Common myeloid progenitor, CD34-positive (primary cell): Measurements from ENCODE around the gene HELT.
A peak's percentile ranks its signal among the peaks of the same experiment; 100 is the strongest.
"Not testable (repeated sequence)": the region's sequence is repeated elsewhere in the genome, so short reads cannot be mapped to it uniquely, and the experiment has no call there.

Experiments used
- CTCF ChIA-PET: fragments of 350-600 bp; sonication (Branson Sonifier 250); formaldehyde crosslinking; loops from one replicate; lab custom pipeline; 2021; ENCODE audit warnings: antibody characterized with exemption; lab: Charles Lee
- POLR2A ChIA-PET: fragments of 350-600 bp; sonication (Branson Sonifier 250); formaldehyde crosslinking; loops from one replicate; lab custom pipeline; 2021; ENCODE audit warnings: antibody characterized with exemption; lab: Charles Lee
- DNase-seq, 3 donors: peaks; one replicate each; pipeline versions ENCODE4 v3.0.0 to v3.0.0-alpha.2; 2013
- H3K27ac ChIP-seq, 2 experiments: 1 replicate in 1 of 2; 2 replicates in 1 of 2; pipeline ENCODE4 v1.7.0; 2013; ENCODE audit warnings: inconsistent platforms in 2 of 2, low read length in 2 of 2, mild to moderate bottlenecking in 2 of 2, low read depth in 1 of 2, moderate library complexity in 1 of 2; ENCODE audit not compliant: severe bottlenecking in 2 of 2, insufficient read depth in 1 of 2, poor library complexity in 1 of 2
- H3K27me3 ChIP-seq, 5 experiments: replicated peaks in 2 of 5; 1 replicate in 3 of 5; 2 replicates in 2 of 5; pipeline versions ENCODE4 v1.6.1 to v1.7.0; 2013; ENCODE audit warnings: low read length in 4 of 5, mild to moderate bottlenecking in 2 of 5, moderate library complexity in 2 of 5, inconsistent platforms in 1 of 5; ENCODE audit not compliant: insufficient read depth in 5 of 5, control insufficient read depth in 4 of 5
- H3K36me3 ChIP-seq, 4 experiments: 1 replicate in 2 of 4; 2 replicates in 2 of 4; pipeline versions ENCODE4 v1.6.1 to v1.7.0; 2013; ENCODE audit warnings: low read length in 3 of 4, control low read depth in 1 of 4, mild to moderate bottlenecking in 1 of 4; ENCODE audit not compliant: control insufficient read depth in 4 of 4, insufficient read depth in 4 of 4
- H3K4me1 ChIP-seq, 4 experiments: 1 replicate in 3 of 4; 2 replicates in 1 of 4; pipeline versions ENCODE4 v1.6.1 to v1.7.1; 2013; ENCODE audit warnings: low read length in 3 of 4, mild to moderate bottlenecking in 3 of 4, control low read depth in 1 of 4, inconsistent platforms in 1 of 4, moderate library complexity in 1 of 4; ENCODE audit not compliant: control insufficient read depth in 4 of 4, insufficient read depth in 4 of 4; ENCODE audit errors: control extremely low read depth in 1 of 4
- H3K4me3 ChIP-seq, 7 experiments: 1 replicate in 4 of 7; 2 replicates in 3 of 7; pipeline versions ENCODE4 v1.5.1 to v1.7.0; 2013; ENCODE audit warnings: mild to moderate bottlenecking in 7 of 7, low read length in 6 of 7, moderate library complexity in 6 of 7, inconsistent platforms in 2 of 7, low read depth in 2 of 7, control low read depth in 1 of 7; ENCODE audit not compliant: insufficient read depth in 4 of 7, control insufficient read depth in 1 of 7; ENCODE audit errors: extremely low read depth in 1 of 7
- H3K9me3 ChIP-seq, 5 experiments: 1 replicate in 4 of 5; 2 replicates in 1 of 5; pipeline versions ENCODE4 v1.6.1 to v1.7.1; 2013; ENCODE audit warnings: low read length in 4 of 5, mild to moderate bottlenecking in 2 of 5, inconsistent platforms in 1 of 5, low read depth in 1 of 5, moderate library complexity in 1 of 5; ENCODE audit not compliant: control insufficient read depth in 4 of 5, insufficient read depth in 2 of 5; ENCODE audit errors: control extremely low read depth in 1 of 5
- WGBS: methylation state at CpG from one replicate; pipeline ENCODE4 v1.1.5; 2013; ENCODE audit not compliant: insufficient coverage; 5-methylcytosine and 5-hydroxymethylcytosine counted together

HELT gene

DNA sequence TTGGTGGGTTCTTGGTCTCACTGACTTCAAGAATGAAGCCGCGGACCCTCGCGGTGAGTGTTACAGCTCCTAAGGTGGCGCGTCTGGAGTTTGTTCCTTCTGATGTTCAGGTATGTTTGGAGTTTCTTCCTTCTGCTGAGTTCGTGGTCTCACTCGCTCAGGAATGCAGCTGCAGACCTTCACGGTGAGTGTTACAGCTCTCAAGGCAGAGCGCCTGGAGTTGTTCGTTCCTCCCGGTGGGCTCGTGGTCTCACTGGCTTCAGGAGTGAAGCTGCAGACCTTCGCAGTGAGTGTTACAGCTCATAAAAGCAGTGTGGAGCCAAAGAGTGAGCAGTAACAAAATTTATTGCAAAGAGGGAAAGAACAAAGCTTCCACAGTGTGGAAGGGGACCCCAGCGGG, 29.0 kb upstream of the HELT start:
- DNase-seq, H3K27ac ChIP-seq, H3K27me3 ChIP-seq, POLR2A ChIA-PET, H3K9me3 ChIP-seq, H3K4me1 ChIP-seq, H3K4me3 ChIP-seq, H3K36me3 ChIP-seq: not testable (repeated sequence)
- WGBS = 92% methylated on average over 13 of the region's 15 CpGs
- CTCF ChIA-PET = interaction anchor here (0.6 to 2.4 kb wide), 6 partner anchors 11 to 441 kb away, joined by 3 to 7 read pairs (median 4); no protein-coding TSS in a partner anchor

DNA sequence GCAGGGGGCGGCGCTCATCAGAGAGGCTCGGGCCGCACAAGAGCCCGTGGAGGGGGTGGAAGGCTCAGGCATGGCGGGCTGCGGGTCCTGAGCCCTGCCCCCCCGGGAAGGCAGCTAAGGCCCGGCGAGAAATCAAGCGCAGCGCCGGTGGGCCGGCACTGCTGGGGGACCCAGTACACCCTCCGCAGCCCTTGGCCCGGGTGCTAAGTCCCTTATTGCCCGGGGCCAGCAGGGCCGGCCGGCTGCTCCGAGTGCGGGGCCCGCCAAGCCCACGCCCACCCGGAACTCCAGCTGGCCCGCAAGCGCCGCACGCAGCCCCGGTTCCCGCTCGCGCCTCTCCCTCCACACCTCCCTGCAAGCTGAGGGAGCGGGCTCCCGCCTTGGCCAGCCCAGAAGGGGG, 28.2 kb upstream of the HELT start:
- DNase-seq, H3K27ac ChIP-seq, H3K9me3 ChIP-seq, H3K4me1 ChIP-seq, H3K4me3 ChIP-seq, POLR2A ChIA-PET, H3K36me3 ChIP-seq, H3K27me3 ChIP-seq: not testable (repeated sequence)
- 100% methylated on average over 4 of the region's 34 CpGs for WGBS
- CTCF ChIA-PET = interaction anchor here (0.8 to 1.4 kb wide), 2 partner anchors 19 to 117 kb away, joined by 3 to 4 read pairs; no protein-coding TSS in a partner anchor

DNA sequence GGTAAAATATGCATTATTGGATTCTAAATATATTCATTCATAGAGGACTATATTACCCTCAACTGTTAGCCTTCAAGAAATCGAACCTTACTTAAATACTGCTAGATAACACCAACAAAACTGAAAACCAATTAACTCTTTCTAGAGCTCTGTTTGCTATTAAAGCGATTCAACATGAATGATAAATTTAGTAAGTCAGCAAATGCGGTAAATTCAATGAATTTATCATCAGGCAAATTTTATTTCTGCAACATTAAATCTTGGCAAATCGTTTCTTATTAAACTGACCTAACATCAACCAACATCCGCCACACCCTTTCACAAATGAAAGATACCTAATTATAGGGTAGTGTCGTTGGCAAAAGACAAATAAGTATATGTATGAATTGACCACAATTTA, 26.4 kb upstream of the HELT start:
- WGBS = no CpG with 5 or more reads among the region's 6 CpGs
- Histone ChIP-seq H3K27me3 (peaks cover 0 to 5% (median 2%) of the 10 kb centered on the region in 5 experiments), H3K4me1 (no peaks in the 10 kb centered on the region), H3K9me3 (no peaks in the 10 kb centered on the region), H3K4me3 (no peak overlapping the region), H3K36me3 (no peaks in the 10 kb centered on the region), H3K27ac (no peak overlapping the region)
- ChIA-PET POLR2A (no interaction called here), CTCF (interaction anchor here (1.2 to 1.4 kb wide), 2 partner anchors 9 to 13 kb away, joined by 3 to 4 read pairs; no protein-coding TSS in a partner anchor)
- no peak for DNase-seq

DNA sequence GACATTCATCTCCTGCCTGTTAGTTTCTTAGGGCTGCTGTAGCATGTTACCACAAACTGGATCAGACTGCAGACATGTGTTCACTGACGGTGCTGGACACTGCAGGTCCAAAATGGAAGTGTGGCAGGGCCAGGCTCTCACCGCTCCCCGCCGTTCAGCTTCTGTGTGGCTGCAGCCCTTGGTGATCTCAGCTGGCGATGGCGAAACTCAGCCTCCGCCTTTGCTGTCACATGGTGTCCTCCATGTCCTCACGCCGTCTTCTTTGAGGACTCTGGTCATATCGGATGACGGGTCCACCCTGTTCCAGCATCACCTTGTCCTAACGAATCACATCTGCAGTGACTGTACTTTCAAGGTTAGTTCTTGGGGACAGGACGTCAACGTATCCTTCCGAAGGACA, 25.9 kb upstream of the HELT start:
- H3K27ac ChIP-seq = no peak overlapping the region
- peaks cover 0 to 5% (median 3%) of the 10 kb centered on the region in 5 experiments for H3K27me3 ChIP-seq
- H3K36me3 ChIP-seq = no peaks in the 10 kb centered on the region
- H3K4me1 ChIP-seq = no peaks in the 10 kb centered on the region
- ChIA-PET CTCF (interaction anchor here (1.2 to 1.4 kb wide), 3 partner anchors 10 to 12 kb away, joined by 3 to 4 read pairs (median 3); no protein-coding TSS in a partner anchor), POLR2A (no interaction called here)
- DNase-seq = no peak
- no peaks in the 10 kb centered on the region for H3K9me3 ChIP-seq
- H3K4me3 ChIP-seq = no peak overlapping the region
- 96% methylated on average over 12 of the region's 15 CpGs for WGBS

DNA sequence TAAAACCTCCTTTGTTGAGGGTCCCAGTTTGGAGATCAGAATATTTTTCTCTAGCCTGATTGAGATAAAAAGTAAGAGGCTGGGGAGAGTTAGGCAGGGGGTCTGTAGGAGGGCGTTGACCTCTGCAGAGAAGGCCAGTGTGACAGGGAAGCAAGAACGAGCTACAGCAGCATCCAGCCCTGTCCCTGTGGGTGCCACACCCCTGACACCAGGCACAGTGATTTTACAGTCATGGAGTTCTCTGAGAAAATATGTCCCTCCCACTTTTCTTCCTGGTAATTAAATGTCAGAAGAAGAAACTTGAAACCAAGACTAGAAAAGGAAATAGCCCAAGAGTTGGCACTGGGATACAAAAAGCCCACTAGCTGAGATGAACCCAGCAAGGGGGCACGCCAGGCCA, 25.0 kb upstream of the HELT start:
- 100% methylated on average over 1 of the region's 3 CpGs for WGBS
- Histone ChIP-seq H3K4me3 (no peak overlapping the region), H3K36me3 (no peaks in the 10 kb centered on the region), H3K9me3 (no peaks in the 10 kb centered on the region), H3K4me1 (no peaks in the 10 kb centered on the region), H3K27me3 (peaks cover 0 to 5% (median 3%) of the 10 kb centered on the region in 5 experiments), H3K27ac (no peak overlapping the region)
- ChIA-PET POLR2A (no interaction called here), CTCF (interaction anchor here (1.3 kb wide), 2 partner anchors 11 to 15 kb away, joined by 3 read pairs; no protein-coding TSS in a partner anchor)
- no peak for DNase-seq

DNA sequence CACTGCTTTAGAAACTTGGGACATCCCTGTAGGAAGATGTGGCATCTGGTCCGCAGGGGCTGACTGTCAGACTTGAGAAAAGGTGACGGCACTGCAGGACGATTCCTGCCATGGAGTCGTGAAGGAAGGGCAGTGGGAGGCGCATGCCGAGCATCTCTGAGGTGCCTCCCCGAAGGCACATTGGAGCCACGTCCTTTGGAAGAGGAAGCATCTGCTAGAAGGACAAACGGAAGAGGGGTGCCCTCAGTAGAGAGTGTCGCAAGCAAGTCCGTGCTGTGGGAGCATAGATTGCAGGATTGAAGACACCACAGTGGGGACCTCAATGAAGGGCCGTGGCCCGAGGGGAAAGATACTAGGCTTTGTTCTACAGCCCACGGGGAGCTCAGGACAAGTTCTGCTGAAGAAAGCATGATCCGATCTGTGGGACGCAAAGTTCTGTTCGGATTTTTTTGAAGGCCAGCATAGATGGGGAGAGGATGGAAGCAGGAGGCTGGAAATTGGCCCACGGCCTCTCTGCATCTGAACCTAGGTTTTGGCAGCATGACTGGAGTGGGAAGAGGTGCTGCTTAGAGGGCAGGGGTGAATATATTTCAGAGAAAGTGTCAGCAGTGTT, 24.2 kb upstream of the HELT start:
- WGBS = 80% methylated on average over 18 of the region's 18 CpGs
- peak in 1 of 3 donors; percentile 15 for DNase-seq
- ChIA-PET CTCF (interaction anchor here (0.7 to 1.3 kb wide), 2 partner anchors 14 to 38 kb away, joined by 3 read pairs; no protein-coding TSS in a partner anchor), POLR2A (no interaction called here)
- Histone ChIP-seq H3K4me3 (no peak overlapping the region), H3K4me1 (no peaks in the 10 kb centered on the region), H3K36me3 (no peaks in the 10 kb centered on the region), H3K9me3 (no peaks in the 10 kb centered on the region), H3K27me3 (peaks cover 0 to 5% (median 3%) of the 10 kb centered on the region in 5 experiments), H3K27ac (no peak overlapping the region)

DNA sequence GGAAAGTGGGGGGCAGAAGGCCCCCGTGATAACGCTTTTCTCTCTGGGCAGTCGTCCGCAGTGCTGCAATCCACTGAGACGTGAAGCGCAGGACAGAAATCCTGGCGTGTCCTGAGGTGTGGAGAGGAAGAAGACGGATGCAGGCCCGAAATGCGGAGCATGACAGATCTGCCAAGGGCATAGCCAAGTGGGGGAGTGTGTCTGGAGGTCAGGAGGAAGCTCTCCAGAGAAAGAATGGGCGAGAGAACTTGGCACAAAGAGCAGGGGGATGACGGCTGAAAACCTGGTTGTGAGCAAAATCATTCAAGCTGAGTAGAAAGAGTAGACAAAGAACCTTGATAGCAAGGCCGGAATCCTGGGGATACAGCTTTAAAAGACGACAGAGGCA, 23.7 kb upstream of the HELT start:
- no peak overlapping the region for H3K27ac ChIP-seq
- CTCF ChIA-PET = interaction anchor here (0.7 kb wide), 1 partner anchor 38 kb away, joined by 3 read pairs; no protein-coding TSS in a partner anchor
- 95% methylated on average over 14 of the region's 14 CpGs for WGBS
- no peak overlapping the region for H3K4me3 ChIP-seq
- no peaks in the 10 kb centered on the region for H3K36me3 ChIP-seq
- H3K9me3 ChIP-seq = no peaks in the 10 kb centered on the region
- H3K27me3 ChIP-seq = peaks cover 0 to 5% (median 3%) of the 10 kb centered on the region in 5 experiments
- POLR2A ChIA-PET = no interaction called here
- no peaks in the 10 kb centered on the region for H3K4me1 ChIP-seq
- no peak for DNase-seq
